ENCODE measurements around the gene GPRASP1.

GRCh38 chrX:102696306-102696705, 45.0 kb downstream of the GPRASP1 start:
- TF ChIP-seq CTCF (IDR thresholded peaks at IDR 0.05) (no peak), POLR2A (IDR thresholded peaks at IDR 0.05) (no peak), POLR2AphosphoS5 (IDR thresholded peaks at IDR 0.05) (no peak)

Measured in prostate gland (tissue), 2 donors.